PFSK-1 (cell line): ENCODE data around the gene ESR1.

Experiments
- FOXP2 ChIP-seq: optimal IDR thresholded peaks from 2 replicates; pipeline ENCODE3; 2011; ENCODE audit warnings: borderline replicate concordance, control low read depth, inconsistent platforms; ENCODE audit not compliant: insufficient read depth; ENCODE audit errors: extremely low read length, extremely low read depth
- POLR2AphosphoS5 ChIP-seq: IDR thresholded peaks from 2 replicates; pipeline ENCODE4 v1.6.1; 2012; ENCODE audit warnings: low read depth, mild to moderate bottlenecking, control low read depth, low read length, moderate library complexity
- SIN3A ChIP-seq: IDR thresholded peaks from 2 replicates; pipeline ENCODE4 v1.6.1; 2012; ENCODE audit warnings: mild to moderate bottlenecking, low read length, moderate library complexity, borderline replicate concordance; ENCODE audit not compliant: insufficient read depth
- TAF1 ChIP-seq: IDR thresholded peaks from 2 replicates; pipeline ENCODE4 v1.6.1; 2012; ENCODE audit warnings: low read length, control low read depth, borderline replicate concordance; ENCODE audit not compliant: insufficient read depth
- TF ChIP-seq, protein P1 (sequence below), 2 experiments: IDR thresholded peaks; 2 replicates each; pipeline versions ENCODE4 v1.6.1 to v1.8.0; 2011 to 2012; ENCODE audit warnings: low read depth in 2 of 2, low read length in 2 of 2, control low read depth in 1 of 2, inconsistent platforms in 1 of 2, mild to moderate bottlenecking in 1 of 2, moderate library complexity in 1 of 2; ENCODE audit not compliant: insufficient read depth in 1 of 2

Gene ESR1

DNA sequence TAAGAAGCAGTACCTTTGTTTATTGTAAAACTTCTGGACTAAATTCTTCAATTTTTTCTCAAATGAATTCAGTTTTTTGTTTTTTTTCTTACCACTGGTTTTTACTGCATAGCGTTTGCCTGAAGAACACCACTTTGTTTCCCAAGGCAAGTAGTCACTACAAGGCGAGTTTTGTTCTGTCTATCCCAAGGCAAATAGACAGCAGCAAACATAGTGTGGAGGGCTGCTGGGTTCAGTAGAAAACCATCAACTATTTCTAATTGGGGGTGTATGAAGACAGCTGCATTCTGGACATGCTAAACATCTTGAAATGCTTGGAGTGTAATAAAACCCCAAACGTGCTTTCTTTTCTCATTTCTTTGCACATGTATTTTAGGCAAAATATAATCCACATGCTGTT is 197.4 kb downstream of the ESR1 start:
- TF ChIP-seq SIN3A (no peak), TAF1 (no peak), POLR2AphosphoS5 (no peak), FOXP2 (no peak)
- TF ChIP-seq, protein P1, sequence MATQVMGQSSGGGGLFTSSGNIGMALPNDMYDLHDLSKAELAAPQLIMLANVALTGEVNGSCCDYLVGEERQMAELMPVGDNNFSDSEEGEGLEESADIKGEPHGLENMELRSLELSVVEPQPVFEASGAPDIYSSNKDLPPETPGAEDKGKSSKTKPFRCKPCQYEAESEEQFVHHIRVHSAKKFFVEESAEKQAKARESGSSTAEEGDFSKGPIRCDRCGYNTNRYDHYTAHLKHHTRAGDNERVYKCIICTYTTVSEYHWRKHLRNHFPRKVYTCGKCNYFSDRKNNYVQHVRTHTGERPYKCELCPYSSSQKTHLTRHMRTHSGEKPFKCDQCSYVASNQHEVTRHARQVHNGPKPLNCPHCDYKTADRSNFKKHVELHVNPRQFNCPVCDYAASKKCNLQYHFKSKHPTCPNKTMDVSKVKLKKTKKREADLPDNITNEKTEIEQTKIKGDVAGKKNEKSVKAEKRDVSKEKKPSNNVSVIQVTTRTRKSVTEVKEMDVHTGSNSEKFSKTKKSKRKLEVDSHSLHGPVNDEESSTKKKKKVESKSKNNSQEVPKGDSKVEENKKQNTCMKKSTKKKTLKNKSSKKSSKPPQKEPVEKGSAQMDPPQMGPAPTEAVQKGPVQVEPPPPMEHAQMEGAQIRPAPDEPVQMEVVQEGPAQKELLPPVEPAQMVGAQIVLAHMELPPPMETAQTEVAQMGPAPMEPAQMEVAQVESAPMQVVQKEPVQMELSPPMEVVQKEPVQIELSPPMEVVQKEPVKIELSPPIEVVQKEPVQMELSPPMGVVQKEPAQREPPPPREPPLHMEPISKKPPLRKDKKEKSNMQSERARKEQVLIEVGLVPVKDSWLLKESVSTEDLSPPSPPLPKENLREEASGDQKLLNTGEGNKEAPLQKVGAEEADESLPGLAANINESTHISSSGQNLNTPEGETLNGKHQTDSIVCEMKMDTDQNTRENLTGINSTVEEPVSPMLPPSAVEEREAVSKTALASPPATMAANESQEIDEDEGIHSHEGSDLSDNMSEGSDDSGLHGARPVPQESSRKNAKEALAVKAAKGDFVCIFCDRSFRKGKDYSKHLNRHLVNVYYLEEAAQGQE (IDR thresholded peaks at IDR 0.05; ENCODE audit: insufficient read depth in 1 of 2, low read depth in 2 of 2, low read length in 2 of 2) = no peak

DNA sequence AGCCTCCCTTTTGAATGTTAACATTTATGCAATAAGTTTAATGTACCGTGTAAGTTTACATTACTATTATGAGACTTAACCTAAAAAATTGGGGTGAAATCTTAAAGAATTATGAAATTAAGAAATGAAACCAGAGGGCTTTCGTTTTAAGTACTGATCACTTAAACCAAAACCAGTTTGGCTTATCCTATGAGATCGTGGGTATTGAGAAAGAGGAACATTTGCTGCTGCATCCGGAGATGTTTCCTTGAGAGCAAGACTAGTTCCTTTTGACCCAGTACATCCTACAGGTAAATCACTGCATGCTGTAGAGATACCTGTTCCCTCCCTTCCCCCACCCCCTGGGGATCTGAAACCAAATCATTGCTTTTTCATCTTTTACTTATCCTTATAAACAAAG is 201.3 kb downstream of the ESR1 start:
- TF ChIP-seq SIN3A = no peak
- TF ChIP-seq, protein P1 (IDR thresholded peaks at IDR 0.05; ENCODE audit: insufficient read depth in 1 of 2, low read depth in 2 of 2, low read length in 2 of 2) = no peak
- TF ChIP-seq POLR2AphosphoS5 = no peak
- TF ChIP-seq TAF1 = no peak
- TF ChIP-seq FOXP2 = no peak

DNA sequence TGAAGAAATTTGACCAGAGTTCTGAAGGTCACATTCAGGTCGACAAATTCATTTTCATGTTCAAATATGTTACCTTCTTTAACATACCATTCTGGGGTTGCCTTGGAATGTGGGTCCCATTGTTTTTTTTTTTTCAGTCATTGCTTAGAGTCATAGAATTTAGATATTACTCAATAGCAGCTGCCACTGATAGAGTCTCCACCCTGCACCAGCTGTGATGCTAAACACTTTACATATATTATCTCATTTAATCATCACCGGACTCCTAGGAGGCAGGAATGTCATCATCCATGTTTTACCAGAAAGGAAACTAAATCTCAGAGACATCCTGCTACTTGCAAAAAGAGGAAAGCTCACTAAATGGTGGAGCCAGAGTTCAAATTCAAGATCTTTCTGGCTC is 204.7 kb downstream of the ESR1 start:
- TF ChIP-seq POLR2AphosphoS5 (no peak), SIN3A (no peak), TAF1 (no peak), FOXP2 (no peak)
- TF ChIP-seq, protein P1 (IDR thresholded peaks at IDR 0.05; ENCODE audit: insufficient read depth in 1 of 2, low read depth in 2 of 2, low read length in 2 of 2) = no peak

DNA sequence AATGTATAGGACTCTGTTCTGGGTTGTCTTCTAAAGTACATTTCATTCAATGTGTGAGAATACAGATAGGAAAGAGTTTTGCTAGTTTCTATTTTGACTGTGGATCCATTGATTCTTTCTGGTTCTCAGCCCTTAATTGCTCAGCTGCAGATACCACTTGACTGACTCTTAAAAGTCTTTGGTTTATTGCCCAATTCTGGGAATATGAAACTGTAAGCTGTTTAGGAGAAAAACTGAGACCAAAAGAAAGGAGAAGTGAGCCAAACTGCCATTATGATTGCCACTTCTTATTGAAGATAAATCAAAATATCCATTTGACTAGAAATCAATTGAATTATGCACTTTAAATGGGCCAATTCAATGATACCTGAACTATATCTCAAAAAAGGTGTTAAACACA is 211.4 kb downstream of the ESR1 start:
- TF ChIP-seq, protein P1 (IDR thresholded peaks at IDR 0.05; ENCODE audit: insufficient read depth in 1 of 2, low read depth in 2 of 2, low read length in 2 of 2) = no peak
- TF ChIP-seq TAF1 = no peak
- TF ChIP-seq POLR2AphosphoS5 = no peak
- no peak for TF ChIP-seq FOXP2
- TF ChIP-seq SIN3A = no peak

DNA sequence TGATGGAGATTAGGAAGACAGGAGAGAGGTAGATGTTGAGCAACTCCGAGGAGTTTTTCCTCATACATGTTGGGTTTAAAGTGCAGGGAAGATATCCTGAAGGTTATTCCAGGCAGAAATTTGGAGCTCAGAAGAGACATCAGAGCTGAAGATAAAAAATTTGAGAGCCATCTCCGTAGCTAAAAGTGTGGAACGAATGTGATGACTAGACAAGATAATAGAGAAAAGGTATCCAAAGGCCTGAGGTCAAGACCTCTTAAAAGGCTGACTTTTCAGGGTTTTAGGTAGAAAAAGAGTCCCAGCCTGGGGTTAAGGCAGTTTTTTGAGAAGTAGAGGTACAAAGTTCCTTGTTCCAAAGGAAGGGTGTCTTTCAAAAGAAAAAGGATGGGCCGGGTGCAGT is 214.8 kb downstream of the ESR1 start:
- TF ChIP-seq TAF1 (no peak), POLR2AphosphoS5 (no peak), FOXP2 (no peak), SIN3A (no peak)
- TF ChIP-seq, protein P1 (IDR thresholded peaks at IDR 0.05; ENCODE audit: insufficient read depth in 1 of 2, low read depth in 2 of 2, low read length in 2 of 2) = no peak
